Measurements from ENCODE around the gene KBTBD12.
"Not testable (repeated sequence)": the region's sequence is repeated elsewhere in the genome, so short reads cannot be mapped to it uniquely, and the experiment has no call there.

The KBTBD12 gene

GRCh38 chr3:127905556-127905955, 9.5 kb upstream of the KBTBD12 start:
- Histone ChIP-seq H4K8ac (ENCODE audit: low read depth, low read length) (no peak overlapping the region), H3K4ac (ENCODE audit: low read depth, low read length) (no peak overlapping the region), H2BK15ac (replicated peaks; ENCODE audit: low read depth) (no peak overlapping the region), H2BK120ac (ENCODE audit: low read depth, low read length) (no peak overlapping the region), H3K4me3 (ENCODE audit: low read length) (no peak overlapping the region), H3K56ac (ENCODE audit: low read length) (no peak overlapping the region), H3K18ac (ENCODE audit: low read length) (no peak overlapping the region), H3K4me2 (ENCODE audit: low read length) (no peak overlapping the region), H2BK5ac (ENCODE audit: low read length) (no peak overlapping the region), H3K79me1 (ENCODE audit: low read length) (no peaks in the 10 kb centered on the region), H4K5ac (ENCODE audit: low read length) (no peak overlapping the region), H3K9ac (ENCODE audit: low read length) (no peak overlapping the region), H2AK5ac (ENCODE audit: low read length) (no peak overlapping the region), H3K27ac (ENCODE audit: low read depth, low read length) (no peak overlapping the region), H3K36me3 (ENCODE audit: control insufficient read depth, insufficient read depth, low read length) (no peaks in the 10 kb centered on the region), H3K27me3 (ENCODE audit: insufficient read depth, low read length, poor library complexity) (no peaks in the 10 kb centered on the region), H3K79me2 (ENCODE audit: control insufficient read depth, insufficient read depth, low read length) (no peaks in the 10 kb centered on the region), H3K4me1 (ENCODE audit: control insufficient read depth, low read depth, low read length) (no peaks in the 10 kb centered on the region), H3K23ac (ENCODE audit: low read length) (no peak overlapping the region)
- 100% methylated on average over 2 of the region's 3 CpGs for WGBS (ENCODE audit: extremely low coverage, insufficient coverage, low lambda C conversion rate)
- no peak for DNase-seq

GRCh38 chr3:127906653-127907052, 8.4 kb upstream of the KBTBD12 start:
- not testable (repeated sequence) for H3K27me3 ChIP-seq (ENCODE audit: insufficient read depth, low read length, poor library complexity); H3K27ac ChIP-seq (ENCODE audit: low read depth, low read length); H3K56ac ChIP-seq (ENCODE audit: low read length); H3K79me2 ChIP-seq (ENCODE audit: control insufficient read depth, insufficient read depth, low read length); H3K23ac ChIP-seq (ENCODE audit: low read length); H2BK15ac ChIP-seq (replicated peaks; ENCODE audit: low read depth); DNase-seq; H3K4me1 ChIP-seq (ENCODE audit: control insufficient read depth, low read depth, low read length); H2BK5ac ChIP-seq (ENCODE audit: low read length); H2BK120ac ChIP-seq (ENCODE audit: low read depth, low read length); H3K4ac ChIP-seq (ENCODE audit: low read depth, low read length); H2AK5ac ChIP-seq (ENCODE audit: low read length); H3K4me3 ChIP-seq (ENCODE audit: low read length); H3K18ac ChIP-seq (ENCODE audit: low read length); H3K79me1 ChIP-seq (ENCODE audit: low read length); H4K5ac ChIP-seq (ENCODE audit: low read length); H4K8ac ChIP-seq (ENCODE audit: low read depth, low read length); H3K4me2 ChIP-seq (ENCODE audit: low read length); H3K9ac ChIP-seq (ENCODE audit: low read length); H3K36me3 ChIP-seq (ENCODE audit: control insufficient read depth, insufficient read depth, low read length)
- WGBS (ENCODE audit: extremely low coverage, insufficient coverage, low lambda C conversion rate): no CpG with 5 or more reads among the region's 3 CpGs

DNA sequence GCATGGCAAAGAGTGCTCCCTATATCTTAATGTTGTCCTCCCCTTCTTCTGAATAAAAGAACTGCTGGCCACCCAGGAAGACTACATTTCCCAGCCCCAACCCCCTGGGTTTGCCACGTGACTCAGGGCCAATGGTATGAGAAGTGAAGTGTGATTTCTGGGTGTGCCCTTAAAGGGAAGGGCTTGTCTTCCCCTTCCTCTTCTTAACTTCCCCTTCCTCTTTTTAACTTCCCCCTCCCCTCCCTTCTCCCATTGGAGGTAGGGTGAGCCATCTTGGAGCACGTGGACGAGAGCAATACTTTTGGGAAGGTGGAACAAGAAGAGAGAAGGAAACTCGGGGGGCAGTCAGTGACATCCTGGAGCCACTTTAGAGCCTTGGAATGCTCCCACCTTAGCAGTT, 6.8 kb upstream of the KBTBD12 start:
- Histone ChIP-seq H3K79me1 (ENCODE audit: low read length) (no peaks in the 10 kb centered on the region), H3K4me1 (ENCODE audit: control insufficient read depth, low read depth, low read length) (no peaks in the 10 kb centered on the region), H3K9ac (ENCODE audit: low read length) (no peak overlapping the region), H2AK5ac (ENCODE audit: low read length) (no peak overlapping the region), H3K79me2 (ENCODE audit: control insufficient read depth, insufficient read depth, low read length) (no peaks in the 10 kb centered on the region), H4K8ac (ENCODE audit: low read depth, low read length) (no peak overlapping the region), H3K56ac (ENCODE audit: low read length) (no peak overlapping the region), H3K18ac (ENCODE audit: low read length) (no peak overlapping the region), H2BK5ac (ENCODE audit: low read length) (no peak overlapping the region), H2BK15ac (replicated peaks; ENCODE audit: low read depth) (no peak overlapping the region), H3K4ac (ENCODE audit: low read depth, low read length) (no peak overlapping the region), H3K27me3 (ENCODE audit: insufficient read depth, low read length, poor library complexity) (no peaks in the 10 kb centered on the region), H3K27ac (ENCODE audit: low read depth, low read length) (no peak overlapping the region), H3K36me3 (ENCODE audit: control insufficient read depth, insufficient read depth, low read length) (no peaks in the 10 kb centered on the region), H2BK120ac (ENCODE audit: low read depth, low read length) (no peak overlapping the region), H3K23ac (ENCODE audit: low read length) (no peak overlapping the region), H4K5ac (ENCODE audit: low read length) (no peak overlapping the region), H3K4me3 (ENCODE audit: low read length) (no peak overlapping the region), H3K4me2 (ENCODE audit: low read length) (no peak overlapping the region)
- WGBS (ENCODE audit: extremely low coverage, insufficient coverage, low lambda C conversion rate): no CpG with 5 or more reads among the region's 4 CpGs
- no peak for DNase-seq

DNA sequence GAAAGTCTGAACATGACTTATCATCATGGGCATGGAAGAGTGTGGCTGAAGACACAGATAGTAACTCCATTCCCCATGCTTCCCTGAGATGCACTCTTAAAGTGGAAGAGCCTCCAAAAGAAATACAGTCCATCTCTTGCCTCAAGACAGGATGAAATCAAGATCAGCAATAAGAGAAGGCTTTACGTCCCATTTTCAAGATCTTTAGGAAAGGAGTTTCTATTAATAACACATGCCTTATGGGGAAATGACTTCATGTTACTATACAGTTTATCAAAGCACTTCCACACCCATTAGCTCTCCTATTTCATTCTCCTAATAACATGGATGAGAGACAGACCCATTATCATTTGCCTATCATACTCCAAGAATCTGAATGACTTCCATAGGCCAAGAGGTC, 6.1 kb upstream of the KBTBD12 start:
- Histone ChIP-seq H2AK5ac (ENCODE audit: low read length) (no peak overlapping the region), H3K4ac (ENCODE audit: low read depth, low read length) (no peak overlapping the region), H3K27ac (ENCODE audit: low read depth, low read length) (no peak overlapping the region), H3K79me2 (ENCODE audit: control insufficient read depth, insufficient read depth, low read length) (no peaks in the 10 kb centered on the region), H4K8ac (ENCODE audit: low read depth, low read length) (no peak overlapping the region), H3K9ac (ENCODE audit: low read length) (no peak overlapping the region), H2BK120ac (ENCODE audit: low read depth, low read length) (no peak overlapping the region), H3K79me1 (ENCODE audit: low read length) (no peaks in the 10 kb centered on the region), H3K4me1 (ENCODE audit: control insufficient read depth, low read depth, low read length) (no peaks in the 10 kb centered on the region), H3K18ac (ENCODE audit: low read length) (no peak overlapping the region), H3K36me3 (ENCODE audit: control insufficient read depth, insufficient read depth, low read length) (no peaks in the 10 kb centered on the region), H3K4me3 (ENCODE audit: low read length) (no peak overlapping the region), H4K5ac (ENCODE audit: low read length) (no peak overlapping the region), H2BK5ac (ENCODE audit: low read length) (no peak overlapping the region), H3K56ac (ENCODE audit: low read length) (no peak overlapping the region), H2BK15ac (replicated peaks; ENCODE audit: low read depth) (no peak overlapping the region), H3K23ac (ENCODE audit: low read length) (no peak overlapping the region), H3K27me3 (ENCODE audit: insufficient read depth, low read length, poor library complexity) (no peaks in the 10 kb centered on the region), H3K4me2 (ENCODE audit: low read length) (no peak overlapping the region)
- no peak for DNase-seq
- no CpG with 5 or more reads among the region's 1 CpG for WGBS (ENCODE audit: extremely low coverage, insufficient coverage, low lambda C conversion rate)

DNA sequence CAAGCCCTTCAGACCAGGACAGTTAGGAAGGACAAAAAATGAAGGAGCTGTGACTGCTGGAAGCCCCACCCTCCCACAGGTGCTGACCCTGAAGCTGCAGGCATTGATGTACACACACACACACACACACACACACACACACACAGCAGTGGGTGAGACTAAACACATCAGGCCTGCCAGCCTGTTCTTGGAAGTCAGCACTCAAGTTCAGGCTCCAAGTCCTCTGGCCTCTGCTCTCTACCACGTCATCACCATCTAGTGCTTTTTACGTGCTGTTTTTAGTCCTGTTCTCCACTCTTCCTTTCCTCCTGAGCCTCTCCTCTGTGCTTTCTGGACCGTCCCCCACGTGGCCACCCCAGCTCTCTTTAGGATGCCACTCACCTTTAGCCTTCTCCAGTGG, 5.4 kb upstream of the KBTBD12 start:
- no peak for DNase-seq
- Histone ChIP-seq H4K8ac (ENCODE audit: low read depth, low read length) (no peak overlapping the region), H3K23ac (ENCODE audit: low read length) (no peak overlapping the region)

DNA sequence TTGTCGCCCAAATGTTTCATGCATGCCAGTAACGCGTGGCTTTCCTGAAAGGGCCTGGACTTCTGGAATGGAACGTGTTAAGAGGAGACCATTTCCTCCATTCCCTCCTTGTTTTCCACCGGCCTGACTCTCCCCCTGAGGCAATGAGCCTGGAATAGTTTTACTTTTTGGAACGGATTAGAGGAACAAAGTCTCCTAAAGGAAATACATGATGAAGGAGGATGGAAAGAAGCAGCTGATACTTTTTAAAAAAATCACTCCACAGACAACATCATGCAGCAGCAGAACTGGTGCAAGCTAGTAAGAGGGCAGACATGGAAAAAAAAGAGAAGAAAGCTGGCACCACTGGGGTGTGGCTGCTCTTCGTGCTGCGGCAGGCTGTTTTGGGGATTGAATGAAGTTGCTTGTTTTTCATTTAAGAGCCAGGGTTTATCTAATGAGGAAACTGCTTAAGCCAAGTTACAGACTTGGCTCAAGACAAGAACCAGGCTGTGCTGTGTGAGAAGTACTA, 3.6 kb upstream of the KBTBD12 start:
- H2BK120ac ChIP-seq (ENCODE audit: low read depth, low read length): no peak overlapping the region
- no peak overlapping the region for H4K5ac ChIP-seq (ENCODE audit: low read length)
- no peak overlapping the region for H3K4me2 ChIP-seq (ENCODE audit: low read length)
- H3K79me2 ChIP-seq (ENCODE audit: control insufficient read depth, insufficient read depth, low read length): no peaks in the 10 kb centered on the region
- no peaks in the 10 kb centered on the region for H3K79me1 ChIP-seq (ENCODE audit: low read length)
- peaks cover 2% of the 10 kb centered on the region for H3K27me3 ChIP-seq (ENCODE audit: insufficient read depth, low read length, poor library complexity)
- no peak overlapping the region for H3K9ac ChIP-seq (ENCODE audit: low read length)
- no peak overlapping the region for H2BK5ac ChIP-seq (ENCODE audit: low read length)
- H2AK5ac ChIP-seq (ENCODE audit: low read length): no peak overlapping the region
- no peak overlapping the region for H3K23ac ChIP-seq (ENCODE audit: low read length)
- H3K4me3 ChIP-seq (ENCODE audit: low read length): no peak overlapping the region
- H3K4me1 ChIP-seq (ENCODE audit: control insufficient read depth, low read depth, low read length): no peaks in the 10 kb centered on the region
- H4K8ac ChIP-seq (ENCODE audit: low read depth, low read length): no peak overlapping the region
- peak; percentile 37 for DNase-seq
- H3K27ac ChIP-seq (ENCODE audit: low read depth, low read length): no peak overlapping the region
- no peaks in the 10 kb centered on the region for H3K36me3 ChIP-seq (ENCODE audit: control insufficient read depth, insufficient read depth, low read length)
- H3K56ac ChIP-seq (ENCODE audit: low read length): no peak overlapping the region
- H2BK15ac ChIP-seq (replicated peaks; ENCODE audit: low read depth): no peak overlapping the region
- no CpG with 5 or more reads among the region's 8 CpGs for WGBS (ENCODE audit: extremely low coverage, insufficient coverage, low lambda C conversion rate)
- H3K18ac ChIP-seq (ENCODE audit: low read length): no peak overlapping the region
- H3K4ac ChIP-seq (ENCODE audit: low read depth, low read length): no peak overlapping the region

More for the DNA sequence above, 5.4 kb upstream of the KBTBD12 start:
- Histone ChIP-seq H3K79me1 (ENCODE audit: low read length) (no peaks in the 10 kb centered on the region), H3K56ac (ENCODE audit: low read length) (no peak overlapping the region), H3K4ac (ENCODE audit: low read depth, low read length) (no peak overlapping the region), H3K4me2 (ENCODE audit: low read length) (no peak overlapping the region), H2BK15ac (replicated peaks; ENCODE audit: low read depth) (no peak overlapping the region), H3K4me3 (ENCODE audit: low read length) (no peak overlapping the region), H2AK5ac (ENCODE audit: low read length) (no peak overlapping the region), H3K27ac (ENCODE audit: low read depth, low read length) (no peak overlapping the region), H3K4me1 (ENCODE audit: control insufficient read depth, low read depth, low read length) (no peaks in the 10 kb centered on the region), H2BK120ac (ENCODE audit: low read depth, low read length) (no peak overlapping the region), H4K5ac (ENCODE audit: low read length) (no peak overlapping the region), H3K18ac (ENCODE audit: low read length) (no peak overlapping the region), H3K79me2 (ENCODE audit: control insufficient read depth, insufficient read depth, low read length) (no peaks in the 10 kb centered on the region), H3K27me3 (ENCODE audit: insufficient read depth, low read length, poor library complexity) (no peaks in the 10 kb centered on the region), H3K9ac (ENCODE audit: low read length) (no peak overlapping the region), H3K36me3 (ENCODE audit: control insufficient read depth, insufficient read depth, low read length) (no peaks in the 10 kb centered on the region), H2BK5ac (ENCODE audit: low read length) (no peak overlapping the region)
- no CpG with 5 or more reads among the region's 4 CpGs for WGBS (ENCODE audit: extremely low coverage, insufficient coverage, low lambda C conversion rate)

Data from mesendoderm (in vitro differentiated cells).